ENCODE data around the gene ENTPD7. TPM values are rescaled to one million over a fixed set of nuclear protein-coding genes. Genes with fewer than 3 reads are reported as not detected.

ENTPD7 gene
- total RNA-seq, 4 donors from 2014 or later, result 3.3 to 7.5 (median 4.4) TPM

DNA sequence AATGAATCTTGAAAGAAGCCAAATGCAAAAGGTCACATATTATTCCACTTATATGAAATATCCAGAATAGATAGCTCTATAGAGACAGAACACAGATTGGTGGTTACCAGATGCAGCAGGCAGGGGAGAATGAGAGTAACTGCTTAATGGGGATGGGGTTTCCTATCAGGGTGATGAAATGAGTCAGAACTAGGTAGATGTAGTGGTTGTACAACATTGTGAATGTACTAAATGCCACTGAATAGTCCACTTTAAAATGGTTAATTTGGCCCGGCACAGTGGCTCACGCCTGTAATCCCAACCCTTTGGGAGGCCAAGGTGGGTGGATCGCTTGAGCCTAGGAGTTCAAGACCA, 29.7 kb upstream of the ENTPD7 start:
- no peaks in the 10 kb centered on the region for H3K9me3 ChIP-seq
- no peak for TF ChIP-seq POLR2A (IDR thresholded peaks at IDR 0.05)
- TF ChIP-seq, protein P1, sequence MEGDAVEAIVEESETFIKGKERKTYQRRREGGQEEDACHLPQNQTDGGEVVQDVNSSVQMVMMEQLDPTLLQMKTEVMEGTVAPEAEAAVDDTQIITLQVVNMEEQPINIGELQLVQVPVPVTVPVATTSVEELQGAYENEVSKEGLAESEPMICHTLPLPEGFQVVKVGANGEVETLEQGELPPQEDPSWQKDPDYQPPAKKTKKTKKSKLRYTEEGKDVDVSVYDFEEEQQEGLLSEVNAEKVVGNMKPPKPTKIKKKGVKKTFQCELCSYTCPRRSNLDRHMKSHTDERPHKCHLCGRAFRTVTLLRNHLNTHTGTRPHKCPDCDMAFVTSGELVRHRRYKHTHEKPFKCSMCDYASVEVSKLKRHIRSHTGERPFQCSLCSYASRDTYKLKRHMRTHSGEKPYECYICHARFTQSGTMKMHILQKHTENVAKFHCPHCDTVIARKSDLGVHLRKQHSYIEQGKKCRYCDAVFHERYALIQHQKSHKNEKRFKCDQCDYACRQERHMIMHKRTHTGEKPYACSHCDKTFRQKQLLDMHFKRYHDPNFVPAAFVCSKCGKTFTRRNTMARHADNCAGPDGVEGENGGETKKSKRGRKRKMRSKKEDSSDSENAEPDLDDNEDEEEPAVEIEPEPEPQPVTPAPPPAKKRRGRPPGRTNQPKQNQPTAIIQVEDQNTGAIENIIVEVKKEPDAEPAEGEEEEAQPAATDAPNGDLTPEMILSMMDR (IDR thresholded peaks at IDR 0.05), result no peak
- TF ChIP-seq EP300 (IDR thresholded peaks at IDR 0.05), result no peak
- no peak for DNase-seq (ENCODE audit: low spot score in 2 of 2)
- no peaks in the 10 kb centered on the region for H3K27me3 ChIP-seq
- peaks cover 0 to 8% (median 0%) of the 10 kb centered on the region in 4 donors for H3K4me1 ChIP-seq
- no peak overlapping the region for H3K4me3 ChIP-seq
- H3K27ac ChIP-seq, result no peak overlapping the region
- no peaks in the 10 kb centered on the region for H3K36me3 ChIP-seq
- WGBS, 2 donors, result 54 to 57% methylated on average over 3 of the region's 3 CpGs

DNA sequence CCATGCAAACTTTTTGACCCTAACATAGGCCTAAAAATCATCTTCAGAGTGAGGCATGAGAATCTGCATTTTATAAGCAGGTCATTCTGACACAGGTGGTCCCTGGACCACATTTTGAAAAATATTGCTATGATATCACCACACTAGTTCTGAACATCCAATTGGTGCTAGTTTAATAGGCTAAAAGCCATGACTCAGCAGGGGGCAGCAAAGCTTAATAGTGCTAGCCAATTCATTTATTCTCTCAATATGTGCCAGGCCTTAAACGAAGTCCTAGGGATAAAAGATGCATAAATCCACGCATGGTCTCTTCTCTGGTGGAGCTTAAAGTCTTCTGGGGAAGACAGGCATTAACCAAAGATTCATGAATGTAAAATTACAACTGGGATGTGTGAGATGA, 28.9 kb upstream of the ENTPD7 start:
- Histone ChIP-seq H3K27ac (peak overlapping the region in 2 of 4 donors; percentile 49 to 52), H3K36me3 (no peaks in the 10 kb centered on the region), H3K27me3 (no peaks in the 10 kb centered on the region), H3K4me3 (no peak overlapping the region), H3K4me1 (peaks cover 0 to 8% (median 0%) of the 10 kb centered on the region in 4 donors), H3K9me3 (no peaks in the 10 kb centered on the region)
- 19 to 50% methylated on average over 2 of the region's 2 CpGs for WGBS, 2 donors
- peak in 1 of 2 donors; percentile 33 for DNase-seq (ENCODE audit: low spot score in 2 of 2)
- TF ChIP-seq EP300 (IDR thresholded peaks at IDR 0.05), result no peak
- TF ChIP-seq, protein P1 (IDR thresholded peaks at IDR 0.05), result peak in 2 of 5 experiments; percentile 20 to 22

DNA sequence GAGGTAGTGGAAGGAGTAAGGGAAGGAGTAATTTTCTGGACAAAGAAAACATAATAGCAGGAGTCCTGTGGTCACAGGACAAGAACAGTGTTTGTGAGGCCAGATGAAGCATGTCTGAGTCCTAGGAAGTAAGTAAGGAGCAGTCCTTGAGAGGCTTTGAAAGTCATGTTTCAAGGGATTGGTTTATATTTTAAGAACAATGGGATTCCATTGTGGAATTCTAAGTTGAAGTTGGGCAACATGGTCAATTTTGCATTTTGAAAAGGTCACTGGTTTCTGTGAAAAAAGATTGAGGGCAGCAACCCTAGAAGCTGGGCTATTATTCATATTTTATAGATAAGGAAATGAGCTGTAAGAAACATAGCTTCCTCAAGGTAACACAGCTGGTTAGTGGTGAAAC, 28.3 kb upstream of the ENTPD7 start:
- Histone ChIP-seq H3K36me3 (no peaks in the 10 kb centered on the region), H3K27ac (peak overlapping the region in 2 of 4 donors; percentile 49 to 52), H3K27me3 (no peaks in the 10 kb centered on the region), H3K9me3 (no peaks in the 10 kb centered on the region), H3K4me3 (no peak overlapping the region), H3K4me1 (peaks cover 0 to 8% (median 0%) of the 10 kb centered on the region in 4 donors)
- no peak for DNase-seq (ENCODE audit: low spot score in 2 of 2)
- TF ChIP-seq EP300 (IDR thresholded peaks at IDR 0.05), result no peak
- TF ChIP-seq, protein P1 (IDR thresholded peaks at IDR 0.05), result no peak
- TF ChIP-seq POLR2A (IDR thresholded peaks at IDR 0.05), result no peak

DNA sequence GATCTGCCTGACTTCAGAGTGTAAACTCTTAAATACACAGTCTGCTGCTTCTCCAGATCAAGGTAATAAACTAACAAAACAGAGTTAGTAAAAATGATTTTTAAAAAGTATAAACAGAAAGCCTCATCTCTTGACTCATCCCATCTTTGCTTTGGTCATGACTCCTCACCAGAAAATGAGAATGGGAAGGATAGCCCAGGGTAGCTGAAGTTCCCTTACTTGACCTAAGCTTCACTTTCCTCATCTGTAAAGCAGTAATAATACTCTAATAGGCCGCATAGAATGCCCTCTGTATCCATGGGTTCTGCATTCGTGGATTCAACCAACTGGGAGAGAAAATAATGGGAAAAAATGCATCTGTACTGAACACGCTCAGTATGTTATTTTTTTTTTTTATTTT, 27.8 kb upstream of the ENTPD7 start:
- no peaks in the 10 kb centered on the region for H3K27me3 ChIP-seq
- H3K36me3 ChIP-seq, result no peaks in the 10 kb centered on the region
- H3K4me1 ChIP-seq, result peaks cover 0 to 8% (median 0%) of the 10 kb centered on the region in 4 donors
- H3K9me3 ChIP-seq, result no peaks in the 10 kb centered on the region
- 87 to 88% methylated on average over 3 of the region's 3 CpGs for WGBS, 2 donors
- no peak for DNase-seq (ENCODE audit: low spot score in 2 of 2)
- H3K4me3 ChIP-seq, result no peak overlapping the region
- H3K27ac ChIP-seq, result peak overlapping the region in 2 of 4 donors; percentile 49 to 52
- no peak for TF ChIP-seq POLR2A (IDR thresholded peaks at IDR 0.05)
- TF ChIP-seq, protein P1 (IDR thresholded peaks at IDR 0.05), result no peak
- TF ChIP-seq EP300 (IDR thresholded peaks at IDR 0.05), result no peak

DNA sequence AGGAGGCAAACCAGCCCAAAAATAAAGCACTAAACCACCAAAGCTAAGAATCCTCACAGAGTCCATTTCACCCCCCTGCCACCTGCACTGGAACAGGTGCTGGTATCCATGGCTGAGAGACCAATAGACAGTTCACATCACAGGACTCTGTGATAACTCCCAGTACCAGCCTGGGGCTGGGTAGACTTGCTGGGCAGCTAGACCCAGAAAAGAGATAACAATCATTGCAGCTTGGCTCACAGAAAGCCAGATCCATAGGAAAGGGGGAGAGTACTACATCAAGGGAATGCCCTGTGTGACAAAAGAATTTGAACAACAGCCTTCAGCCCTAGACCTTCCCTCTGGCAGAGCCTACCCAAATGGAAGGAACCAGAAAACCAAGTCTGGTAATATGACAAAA, 25.5 kb upstream of the ENTPD7 start:
- TF ChIP-seq, protein P1 (IDR thresholded peaks at IDR 0.05), result no peak
- TF ChIP-seq EP300 (IDR thresholded peaks at IDR 0.05), result no peak
- TF ChIP-seq POLR2A (IDR thresholded peaks at IDR 0.05), result no peak
- Histone ChIP-seq H3K4me1 (peaks cover 0 to 8% (median 0%) of the 10 kb centered on the region in 4 donors), H3K27me3 (no peaks in the 10 kb centered on the region), H3K9me3 (no peaks in the 10 kb centered on the region), H3K36me3 (no peaks in the 10 kb centered on the region), H3K27ac (no peak overlapping the region), H3K4me3 (no peak overlapping the region)
- DNase-seq (ENCODE audit: low spot score in 2 of 2), result no peak
